NOMO-1 (cell line): ENCODE data around the gene MPI.
A peak's percentile ranks its signal among the peaks of the same experiment; 100 is the strongest.
"Not testable (repeated sequence)": the region's sequence is repeated elsewhere in the genome, so short reads cannot be mapped to it uniquely, and the experiment has no call there.

Experiments
- DNase-seq, 2 experiments: peaks; one replicate each; lab custom pipeline; 2025; ENCODE audit not compliant: unreplicated experiment in 2 of 2; lab: John Stamatoyannopoulos, UW

The MPI gene

DNA sequence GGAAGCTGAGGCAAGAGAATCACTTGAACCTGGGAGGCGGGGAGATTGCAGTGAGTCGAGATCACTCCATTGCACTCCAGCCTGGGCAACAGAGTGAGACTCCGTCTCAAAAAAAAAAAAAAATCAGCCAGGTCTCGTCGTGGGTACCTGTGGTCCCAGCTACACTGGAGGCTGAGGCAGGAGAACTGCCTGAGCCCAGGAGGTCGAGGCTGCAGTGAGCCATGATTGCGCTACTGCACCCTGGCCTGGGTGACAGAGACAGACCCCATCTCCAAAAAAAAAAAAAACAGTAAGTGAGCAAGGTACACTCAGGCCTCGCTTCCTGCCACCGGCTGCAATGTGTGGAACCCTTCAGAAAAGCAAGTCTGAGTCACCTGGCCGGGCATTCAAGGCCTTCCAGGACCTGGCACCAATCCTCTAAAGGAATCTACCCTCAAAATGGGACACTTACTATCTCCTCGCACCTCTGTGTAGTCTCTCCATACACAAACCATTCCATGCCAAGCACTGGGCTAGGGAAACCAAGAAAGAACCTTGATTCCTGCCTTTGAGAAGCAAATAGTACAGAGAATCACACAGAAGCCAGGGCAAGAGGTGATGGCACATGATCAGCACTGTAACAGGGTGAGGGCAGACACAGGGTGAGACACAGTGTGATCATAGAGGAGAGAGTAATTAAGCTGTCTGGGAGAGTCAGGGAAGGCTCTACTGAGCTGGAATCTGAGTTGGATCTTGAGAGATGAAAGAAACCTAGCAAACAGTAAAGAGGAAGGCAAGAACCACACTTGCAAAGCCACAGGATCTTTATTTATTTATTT, 26.4 kb upstream of the MPI start:
- DNase-seq = no peak

DNA sequence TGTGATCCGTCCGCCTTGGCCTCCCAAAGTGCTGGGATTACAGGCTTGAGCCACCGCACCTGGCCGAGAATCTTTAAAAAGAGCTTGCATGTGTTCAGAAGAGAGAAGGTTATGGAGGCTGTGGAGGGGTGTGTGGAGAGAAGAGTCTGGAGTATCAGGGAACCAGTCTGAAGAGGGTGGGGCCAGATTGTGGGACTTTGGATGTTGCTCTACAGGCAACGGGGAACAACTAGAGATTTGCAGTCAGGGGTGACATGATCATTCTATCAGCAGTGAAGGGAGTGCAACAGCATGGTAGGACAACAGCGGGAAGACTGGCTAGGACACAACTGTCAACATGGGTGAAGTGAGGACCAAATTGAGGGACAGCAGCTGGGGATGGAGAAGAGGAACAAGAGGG, 25.5 kb upstream of the MPI start:
- no peak for DNase-seq

DNA sequence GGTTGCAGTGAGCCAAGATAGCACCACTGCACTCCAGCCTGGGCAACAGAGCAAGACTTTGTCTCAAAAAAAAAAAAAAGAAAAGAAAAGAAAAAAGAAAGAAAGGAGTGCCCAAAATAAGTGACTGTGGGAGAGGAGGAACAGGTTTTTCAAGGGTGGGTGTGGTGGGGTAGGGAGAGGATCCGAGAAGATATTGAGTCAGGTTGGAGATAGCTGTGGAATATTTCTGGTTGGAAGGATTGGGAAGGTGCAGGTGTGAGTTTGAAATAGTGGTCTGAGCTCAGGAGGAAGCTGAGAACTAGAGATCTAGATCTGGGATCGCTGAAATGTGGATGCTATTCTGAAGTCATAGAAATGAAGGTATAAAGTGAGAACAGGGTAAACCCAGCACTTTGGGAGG, 24.5 kb upstream of the MPI start:
- DNase-seq = no peak

DNA sequence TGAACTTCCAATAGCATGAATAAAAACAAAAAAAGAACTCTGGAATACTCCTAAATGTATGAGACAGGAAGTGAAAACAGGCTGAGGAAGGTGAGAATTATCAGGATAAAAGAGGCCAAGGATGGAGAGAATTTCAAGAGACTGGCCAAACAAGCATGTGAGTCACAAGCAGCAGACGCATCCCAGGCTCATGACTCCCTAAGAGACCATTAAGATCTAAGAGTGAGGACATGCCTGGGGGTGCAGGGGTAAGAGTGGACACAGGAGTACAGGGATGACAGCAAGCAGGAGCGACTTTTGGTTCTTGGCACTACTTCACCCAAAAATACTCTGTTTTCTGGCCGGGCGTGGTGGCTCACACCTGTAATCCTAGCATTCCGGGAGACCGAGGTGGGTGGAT, 23.8 kb upstream of the MPI start:
- DNase-seq = no peak

DNA sequence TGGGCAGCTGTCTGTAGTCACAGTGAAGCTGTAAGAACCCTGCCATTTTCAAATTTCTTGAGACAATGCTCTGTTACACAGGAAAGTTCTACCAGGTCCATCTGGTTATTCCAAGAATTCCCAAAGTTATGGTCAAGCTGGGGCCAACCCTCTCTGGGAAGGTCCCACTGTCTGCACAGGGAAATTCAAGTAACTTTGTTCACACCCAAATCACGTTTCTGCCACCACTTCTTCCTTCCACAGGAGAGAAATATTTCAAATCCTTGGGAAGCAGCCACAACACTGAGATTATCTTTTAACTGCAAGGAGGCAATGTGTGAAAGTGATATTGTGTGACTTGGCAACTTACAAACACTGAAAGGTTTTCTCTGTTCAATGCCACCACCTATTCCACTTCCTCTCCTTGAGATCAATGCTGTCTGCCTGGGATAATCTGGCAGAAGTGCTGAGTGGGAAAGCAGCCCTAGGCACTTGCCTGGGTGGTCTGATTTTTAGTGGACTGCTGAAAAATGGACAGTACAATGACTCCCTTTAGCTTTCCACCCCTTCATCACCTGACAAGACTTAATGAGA, 22.3 kb upstream of the MPI start:
- no peak for DNase-seq

DNA sequence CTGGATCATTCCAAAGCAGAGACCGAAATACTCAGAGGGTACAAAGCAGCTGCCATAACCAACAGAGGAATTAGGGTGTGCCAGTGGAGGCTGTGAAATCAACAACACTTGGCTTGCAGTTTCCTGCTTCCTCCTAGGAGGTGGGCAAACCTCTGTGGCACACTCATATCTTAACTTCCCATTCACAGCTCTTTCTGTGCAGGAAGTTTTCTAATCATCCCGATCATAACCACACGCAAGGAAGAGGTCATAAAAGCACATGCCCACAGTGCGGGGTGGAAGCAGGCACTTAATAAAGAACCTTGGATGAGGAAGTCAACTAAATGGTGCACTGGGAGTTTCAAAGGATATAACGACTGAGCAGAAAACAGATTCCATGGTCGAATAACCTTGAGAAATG, 21.8 kb upstream of the MPI start:
- DNase-seq = peak; percentile 62 to 64

DNA sequence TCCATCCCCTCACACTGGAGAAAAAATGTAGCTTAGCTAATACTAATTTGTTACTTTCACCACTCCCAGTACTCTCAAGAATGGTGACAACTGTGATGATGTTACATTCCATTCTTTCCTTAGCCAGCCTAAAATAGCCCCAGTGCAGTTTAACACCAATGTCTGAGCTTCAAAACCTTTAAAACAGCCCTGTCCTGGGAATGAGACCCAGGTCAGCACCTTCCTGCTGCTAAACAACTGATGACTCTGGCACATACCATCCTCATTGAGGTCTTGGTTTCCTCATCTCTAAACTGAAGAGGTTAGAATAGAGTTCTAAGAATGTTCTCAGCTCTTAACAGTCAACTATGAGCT, 20.5 kb upstream of the MPI start:
- no peak for DNase-seq

DNA sequence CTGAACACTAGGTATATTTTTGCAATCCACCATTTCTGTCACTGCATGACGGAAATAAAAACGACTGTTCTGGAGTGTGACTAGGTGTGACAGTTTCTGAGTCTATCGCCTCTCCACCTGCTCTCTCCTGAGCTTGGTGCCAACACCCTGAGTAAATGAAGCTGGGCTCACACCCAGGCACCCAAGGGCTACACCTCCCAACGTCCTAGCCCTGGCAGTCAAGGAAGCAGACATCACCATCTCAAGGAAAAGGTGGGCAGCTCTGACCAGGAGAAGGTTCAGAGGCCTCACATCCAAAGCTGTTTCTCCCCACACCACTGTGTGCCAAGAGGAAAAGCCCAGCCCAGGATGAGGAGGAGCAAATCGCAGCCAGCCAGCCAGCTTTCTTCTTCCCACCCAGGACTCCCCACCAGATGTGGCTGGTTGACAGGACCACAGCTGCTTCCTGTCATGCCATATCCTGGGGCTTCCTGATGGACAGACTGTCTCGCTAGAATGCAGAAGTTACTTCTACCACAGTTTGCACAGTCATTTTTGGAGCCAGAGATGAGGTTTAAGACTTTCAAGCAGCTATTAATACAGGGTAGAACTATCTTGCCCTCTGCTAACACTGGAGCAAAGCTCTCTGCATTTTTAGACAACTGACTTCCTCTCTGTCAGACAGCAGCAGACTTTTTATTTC, 20.0 kb upstream of the MPI start:
- DNase-seq = peak; percentile 91 to 97

DNA sequence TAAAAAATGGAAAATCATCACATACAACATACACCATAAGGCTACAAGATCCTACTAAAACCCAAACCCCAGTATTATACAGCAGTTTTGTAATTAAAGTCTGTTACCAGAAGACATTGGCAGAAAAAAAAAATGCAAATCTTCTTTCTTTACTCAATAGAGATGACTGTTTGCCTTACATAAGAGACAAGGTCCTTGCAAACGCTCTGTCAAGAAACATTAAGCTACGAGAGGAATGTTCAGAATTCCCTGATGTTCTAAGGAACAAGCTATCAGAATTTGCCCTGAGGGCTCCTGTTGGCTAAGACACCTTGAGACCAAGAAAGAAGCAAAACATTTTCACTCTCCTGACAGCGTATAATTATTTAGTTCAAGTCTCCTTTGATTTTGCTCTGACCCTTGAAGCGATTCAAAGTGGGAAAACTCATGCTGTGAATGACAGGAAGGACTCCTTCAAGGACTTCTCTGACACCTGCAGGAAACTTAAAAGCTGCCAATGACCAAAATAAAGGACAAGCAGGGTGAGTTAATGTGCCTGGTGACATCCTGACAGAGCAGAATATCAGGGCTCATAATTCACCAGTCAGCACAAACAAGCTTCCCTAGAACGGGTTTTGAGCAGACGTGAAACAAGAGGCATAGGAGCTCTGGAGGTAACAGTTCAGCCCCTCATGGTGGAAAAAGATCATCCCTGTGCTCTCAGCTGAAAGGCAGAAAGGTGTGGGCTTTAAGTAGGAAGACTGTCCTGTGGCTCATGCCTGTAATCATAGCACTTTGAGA, 19.2 kb upstream of the MPI start:
- DNase-seq = peak in 1 of 2 experiments; percentile 56

DNA sequence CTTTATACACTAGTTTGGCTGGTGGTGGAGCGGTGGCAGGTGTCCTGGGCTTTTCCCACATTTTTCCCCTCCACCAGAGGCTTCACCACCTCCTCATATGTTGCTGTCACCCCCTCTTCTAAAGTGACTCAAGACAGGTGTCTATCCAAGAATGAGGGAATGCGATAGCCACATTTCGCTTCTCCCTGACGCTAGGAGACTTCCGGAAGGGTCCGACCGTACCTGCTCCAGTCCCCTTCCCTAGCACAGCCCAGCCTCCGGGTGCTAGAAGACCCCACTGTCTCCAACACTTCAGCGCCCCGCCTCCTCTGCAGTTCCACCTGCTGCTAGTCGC, 17.2 kb upstream of the MPI start:
- no peak for DNase-seq

DNA sequence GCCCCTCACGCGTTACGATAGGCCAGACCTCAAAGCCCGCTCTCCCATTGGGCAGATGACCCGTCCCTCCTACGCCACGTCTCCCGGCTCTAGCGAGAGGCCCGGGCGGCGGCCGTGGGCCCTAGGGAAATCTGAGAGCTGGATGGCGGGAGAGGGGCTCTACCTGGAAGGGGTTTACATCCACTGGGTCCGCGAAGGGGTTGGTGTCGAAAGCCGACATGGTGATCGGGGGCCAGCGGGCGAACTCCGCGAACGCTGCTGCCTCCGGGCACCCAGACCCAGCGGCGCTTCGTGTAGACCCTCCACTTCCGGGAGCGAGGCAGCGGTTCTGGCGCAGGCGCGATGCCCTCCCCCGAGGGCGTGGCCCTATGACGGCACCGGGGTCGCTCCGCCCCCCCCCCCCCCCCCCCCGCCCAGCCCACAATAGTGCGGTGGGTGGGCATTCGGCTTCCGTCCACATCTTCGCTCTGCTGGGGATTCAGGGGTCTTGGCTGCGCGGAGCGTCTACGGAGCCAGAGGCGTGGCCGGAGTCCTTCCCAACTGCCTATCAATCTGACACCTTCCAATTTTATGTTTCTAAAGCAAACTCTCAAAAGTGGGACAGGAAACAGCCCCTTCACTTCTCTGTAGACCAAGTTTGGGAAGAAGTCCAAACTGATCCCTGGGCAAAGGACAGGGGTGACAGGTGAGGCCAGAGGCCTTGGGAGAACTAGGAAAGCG, 16.6 kb upstream of the MPI start, which contains the start of gene SCAMP2:
Gene SCAMP2 (minus strand): TSS at position 330 of the 720 bp plus-strand sequence. CDS start 110 bp downstream, at position 220.
- peak; percentile 91 to 93 for DNase-seq

DNA sequence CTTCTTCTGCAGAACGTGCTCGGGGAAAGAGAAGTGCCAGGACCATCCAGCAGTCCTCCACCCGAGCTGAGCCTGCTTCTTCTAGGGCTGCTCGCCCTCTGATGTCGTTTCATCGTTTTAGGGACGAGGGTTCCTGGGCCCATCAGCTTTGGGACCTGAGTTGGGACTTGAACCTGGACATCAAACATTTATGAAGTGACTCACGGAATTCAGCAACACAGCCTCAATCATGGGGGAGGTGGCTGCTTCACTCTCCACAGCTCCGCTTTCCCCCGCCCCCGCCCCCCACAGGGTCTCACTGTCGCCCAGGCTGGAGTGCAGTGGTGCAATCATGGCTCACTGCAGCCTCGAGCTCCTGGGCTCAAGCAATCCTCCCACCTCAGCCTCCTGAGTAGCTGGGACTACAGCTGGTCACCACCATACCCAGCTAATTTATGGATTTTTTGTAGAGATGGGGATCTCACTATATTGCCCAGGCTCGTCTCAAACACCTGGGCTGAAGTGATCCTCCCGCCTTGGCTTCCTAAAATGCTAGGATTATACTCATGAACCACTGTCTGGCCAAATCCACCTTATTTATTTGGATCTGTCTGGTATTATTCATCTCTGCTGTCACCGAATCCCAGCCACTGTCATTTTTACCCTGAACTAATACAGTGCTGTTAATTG, 16.0 kb upstream of the MPI start:
- DNase-seq = peak in 1 of 2 experiments; percentile 17

DNA sequence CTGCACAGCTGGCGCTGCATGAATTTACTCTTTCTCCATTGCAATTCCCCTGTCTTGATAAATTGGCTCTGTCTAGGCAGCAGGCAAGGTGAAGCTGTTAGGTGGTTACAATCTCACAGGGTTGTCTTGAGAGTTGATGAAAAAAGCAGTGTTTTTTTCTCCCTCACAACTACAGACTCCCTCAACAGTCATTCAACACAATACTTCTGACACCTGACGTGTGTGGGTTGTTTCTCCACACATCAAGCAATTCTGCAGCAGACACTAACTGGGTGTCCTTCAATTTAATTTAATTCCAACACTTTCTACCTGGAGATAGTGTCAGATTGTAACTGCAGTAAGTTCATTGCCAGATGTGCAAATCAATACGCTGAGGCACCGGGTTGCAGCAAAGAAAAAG, 11.6 kb upstream of the MPI start:
- no peak for DNase-seq

DNA sequence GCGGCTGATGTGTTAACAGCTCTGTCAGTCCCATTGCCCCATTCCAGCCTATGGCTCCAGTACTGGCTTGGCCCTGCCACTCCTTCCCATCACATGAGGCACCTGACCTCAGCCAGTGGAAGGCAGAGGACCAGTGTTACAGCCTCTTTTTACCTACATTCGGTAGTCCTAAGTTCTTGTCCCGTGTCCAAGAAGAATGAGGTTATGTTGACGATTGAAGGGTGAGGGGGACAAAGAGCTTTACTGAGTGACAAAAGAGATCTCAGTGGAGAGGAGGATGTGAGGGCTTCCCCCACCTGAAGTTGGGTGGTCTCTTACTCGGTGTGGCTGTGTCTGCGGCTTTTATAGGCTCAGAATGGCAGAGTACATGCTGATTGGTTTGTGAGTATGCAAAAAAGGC, 7.3 kb upstream of the MPI start:
- no peak for DNase-seq

DNA sequence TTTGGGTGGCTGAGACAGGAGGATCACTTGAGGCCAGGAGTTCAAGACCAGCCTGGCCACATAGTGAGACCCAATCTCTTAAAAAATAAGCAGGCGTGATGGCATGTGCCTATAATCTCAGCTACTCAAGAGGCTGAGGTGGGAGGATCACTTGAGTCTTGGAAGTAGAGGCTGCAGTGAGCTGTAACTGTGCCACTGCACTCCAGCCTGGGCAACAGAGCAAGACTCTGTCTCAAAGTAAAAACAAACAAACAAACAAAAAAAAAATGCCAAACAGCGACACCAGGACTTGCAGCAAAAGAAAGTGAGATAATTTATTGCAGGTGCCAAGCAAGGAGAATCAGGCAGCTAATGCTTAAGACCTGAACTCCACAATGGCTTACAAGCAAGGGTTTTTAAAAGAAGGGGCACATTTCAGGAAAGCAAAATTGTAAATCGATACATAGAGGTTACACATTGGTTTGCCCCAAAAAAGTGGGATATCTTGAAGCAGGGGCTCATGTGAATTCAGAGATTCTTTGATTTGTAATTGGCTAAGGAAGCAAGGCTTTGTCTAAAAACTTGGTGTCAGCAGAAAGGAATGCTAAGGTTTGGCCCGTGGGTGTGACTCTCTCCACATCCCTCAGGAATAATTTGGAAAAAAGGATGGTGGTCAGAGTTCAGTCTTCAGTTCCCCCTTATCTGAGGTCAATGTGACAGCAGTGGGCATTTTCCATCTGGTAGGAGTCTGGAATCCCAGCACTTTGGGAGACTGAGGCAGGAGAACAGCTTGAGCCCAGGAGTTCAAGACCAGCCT, 5.2 kb upstream of the MPI start:
- no peak for DNase-seq

DNA sequence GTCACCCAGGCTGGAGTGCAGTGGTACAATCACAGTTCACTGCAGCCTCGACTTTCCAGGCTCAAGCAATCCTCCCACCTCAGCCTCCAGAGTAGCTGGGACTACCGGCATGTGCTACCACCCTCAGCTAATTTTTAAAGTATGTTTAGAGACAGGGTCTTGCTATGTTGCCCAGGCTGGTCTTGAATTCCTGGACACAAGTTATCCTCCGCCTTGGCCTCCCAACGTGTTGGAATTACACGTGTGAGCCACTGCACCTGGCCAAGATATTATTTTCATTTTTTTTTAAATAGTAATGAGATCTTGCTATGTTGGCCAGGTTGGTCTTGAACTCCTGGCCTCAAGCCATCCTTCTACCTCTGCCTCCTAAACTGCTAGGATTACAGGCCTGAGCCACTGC, 4.4 kb upstream of the MPI start:
- no peak for DNase-seq

DNA sequence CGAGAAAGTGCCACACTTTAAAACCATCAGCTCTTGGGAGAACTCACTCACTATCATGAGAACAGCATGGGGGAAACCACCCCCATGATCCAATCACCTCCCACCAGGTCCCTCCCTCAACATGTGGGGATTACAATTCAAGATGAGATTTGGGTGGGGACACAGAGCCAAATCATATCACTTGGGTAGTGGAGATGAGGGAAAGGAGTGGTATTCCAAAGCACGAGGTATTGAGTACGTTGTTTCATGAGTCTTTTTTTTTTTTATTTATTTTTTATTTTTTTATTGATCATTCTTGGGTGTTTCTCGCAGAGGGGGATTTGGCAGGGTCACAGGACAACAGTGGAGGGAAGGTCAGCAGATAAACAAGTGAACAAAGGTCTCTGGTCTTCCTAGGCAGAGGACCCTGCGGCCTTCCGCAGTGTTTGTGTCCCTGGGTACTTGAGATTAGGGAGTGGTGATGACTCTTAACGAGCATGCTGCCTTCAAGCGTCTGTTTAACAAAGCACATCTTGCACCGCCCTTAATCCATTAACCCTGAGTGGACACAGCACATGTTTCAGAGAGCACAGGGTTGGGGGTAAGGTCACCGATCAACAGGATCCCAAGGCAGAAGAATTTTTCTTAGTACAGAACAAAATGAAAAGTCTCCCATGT, 2.2 kb upstream of the MPI start:
- DNase-seq = not testable (repeated sequence)

DNA sequence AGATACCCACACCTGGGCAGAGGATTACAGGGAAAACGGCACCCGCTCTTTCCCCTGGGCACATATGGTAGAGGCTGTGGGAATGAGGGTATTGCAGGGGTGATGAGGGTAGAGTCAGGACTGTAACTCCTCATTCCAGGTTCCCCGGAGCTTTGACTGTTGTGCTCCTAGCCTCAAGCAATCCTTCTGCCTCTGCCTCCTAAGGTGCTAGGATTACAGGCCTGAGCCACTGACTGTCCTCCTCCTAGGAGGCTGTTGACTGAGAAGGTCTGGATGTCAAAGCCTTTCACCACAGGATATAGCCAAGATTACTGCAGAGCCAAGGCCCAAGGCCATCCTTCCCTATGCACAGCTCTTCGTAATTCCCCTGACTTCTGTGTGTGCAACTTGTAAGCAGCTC, 1.1 kb upstream of the MPI start:
- DNase-seq = no peak

DNA sequence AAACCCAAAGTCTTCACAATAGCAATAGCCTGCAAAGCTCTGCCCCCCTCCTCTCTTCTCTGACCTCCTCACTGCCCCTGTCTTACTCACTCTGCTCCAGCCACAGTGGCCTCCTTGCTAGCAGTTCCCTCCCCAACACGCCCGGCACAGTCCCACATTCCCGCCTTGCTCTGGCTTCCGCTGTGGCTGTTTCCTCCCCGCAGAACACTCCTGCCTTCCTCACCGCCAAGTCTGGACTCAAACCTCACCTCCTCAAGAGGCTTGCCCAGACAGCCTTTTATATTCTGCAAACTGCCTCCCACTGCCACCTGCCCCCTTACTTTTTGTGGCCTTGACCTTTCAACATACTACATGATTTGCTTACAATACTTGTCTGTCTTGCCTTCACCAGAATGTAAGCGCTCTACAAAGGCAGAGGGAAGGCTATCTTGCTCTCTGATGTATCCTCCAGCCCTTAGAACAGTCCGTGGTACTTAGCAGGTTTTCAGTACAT, 406 bp upstream of the MPI start:
- no peak for DNase-seq
